HG03342 (cell line): ENCODE data around the gene GRID2IP.
"Not testable (repeated sequence)": the region's sequence is repeated elsewhere in the genome, so short reads cannot be mapped to it uniquely, and the experiment has no call there.

Experiments used
- ATAC-seq: cut with Tn5 transposase; IDR thresholded peaks from one replicate; pipeline ENCODE4 v1.9.1; 2021; ENCODE audit warnings: mild to moderate bottlenecking, moderate library complexity; ENCODE audit not compliant: unreplicated experiment

The GRID2IP gene

DNA sequence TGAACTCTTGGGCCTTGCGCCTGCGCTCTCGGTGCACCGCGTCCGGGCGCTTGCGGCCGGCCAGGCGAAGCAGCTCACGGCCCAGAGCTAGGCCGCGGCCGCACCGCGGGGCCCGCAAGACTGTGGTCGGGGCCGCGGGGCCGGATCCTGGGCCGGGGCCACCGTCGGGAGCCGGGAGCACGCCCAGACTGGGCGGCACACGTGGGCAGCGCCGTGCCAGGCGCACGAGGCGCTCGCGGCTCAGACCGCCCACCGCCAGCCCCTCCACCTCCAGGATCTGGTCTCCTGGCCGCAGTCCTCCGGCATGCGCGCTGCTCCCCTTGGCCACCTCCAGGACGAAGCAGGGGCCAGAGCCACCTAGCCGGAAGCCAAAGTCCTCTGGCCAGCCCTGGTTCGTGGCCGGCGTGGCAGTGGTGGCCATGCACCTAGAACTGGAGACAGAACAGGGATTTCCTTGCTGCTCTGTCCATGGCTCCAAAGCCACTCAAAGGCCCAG, at the start of gene GRID2IP:
GRID2IP (minus strand) TSS at position 446 of the 496 bp plus-strand sequence; CDS start at position 421, 25 bp downstream.
- no peak for ATAC-seq

DNA sequence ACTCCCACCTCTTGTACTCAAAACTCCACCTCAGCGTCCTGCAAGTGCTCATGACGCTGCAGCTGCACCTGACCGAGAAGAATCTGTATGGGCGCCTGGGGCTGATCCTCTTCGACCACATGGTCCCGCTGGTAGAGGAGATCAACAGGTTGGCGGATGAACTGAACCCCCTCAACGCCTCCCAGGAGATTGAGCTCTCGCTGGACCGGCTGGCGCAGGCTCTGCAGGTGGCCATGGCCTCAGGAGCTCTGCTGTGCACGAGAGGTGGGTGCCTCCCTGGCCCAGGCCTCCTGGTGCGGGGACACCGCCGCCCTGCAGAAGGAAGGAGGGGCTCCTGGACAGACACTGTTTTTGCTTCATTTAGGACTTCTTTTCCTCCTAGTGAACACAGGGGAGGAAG, 48.8 kb upstream of the GRID2IP start:
- no peak for ATAC-seq

DNA sequence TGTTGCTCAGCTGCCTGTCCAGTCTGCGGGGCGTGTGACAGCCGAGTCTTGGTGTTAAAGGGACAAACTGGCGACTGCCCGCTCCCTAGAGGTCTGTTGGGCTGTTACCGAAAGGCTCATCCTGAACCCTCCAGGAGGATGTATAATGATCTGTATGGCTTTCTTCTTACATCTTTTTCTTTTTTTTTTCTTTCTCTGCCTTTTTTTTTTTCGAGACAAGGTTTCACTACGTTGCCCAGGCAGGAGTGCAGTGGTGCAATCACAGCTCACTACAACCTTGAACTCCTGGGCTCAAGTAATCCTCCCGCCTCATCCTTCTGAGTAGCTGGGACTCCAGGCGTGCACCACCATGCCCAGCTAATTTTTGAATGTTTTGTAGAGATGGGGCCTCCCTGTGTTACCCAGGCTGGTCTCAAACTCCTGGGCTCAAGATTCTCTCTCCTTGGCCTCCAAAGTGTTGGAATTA, 39.4 kb upstream of the GRID2IP start:
- ATAC-seq, result peak; percentile 23

DNA sequence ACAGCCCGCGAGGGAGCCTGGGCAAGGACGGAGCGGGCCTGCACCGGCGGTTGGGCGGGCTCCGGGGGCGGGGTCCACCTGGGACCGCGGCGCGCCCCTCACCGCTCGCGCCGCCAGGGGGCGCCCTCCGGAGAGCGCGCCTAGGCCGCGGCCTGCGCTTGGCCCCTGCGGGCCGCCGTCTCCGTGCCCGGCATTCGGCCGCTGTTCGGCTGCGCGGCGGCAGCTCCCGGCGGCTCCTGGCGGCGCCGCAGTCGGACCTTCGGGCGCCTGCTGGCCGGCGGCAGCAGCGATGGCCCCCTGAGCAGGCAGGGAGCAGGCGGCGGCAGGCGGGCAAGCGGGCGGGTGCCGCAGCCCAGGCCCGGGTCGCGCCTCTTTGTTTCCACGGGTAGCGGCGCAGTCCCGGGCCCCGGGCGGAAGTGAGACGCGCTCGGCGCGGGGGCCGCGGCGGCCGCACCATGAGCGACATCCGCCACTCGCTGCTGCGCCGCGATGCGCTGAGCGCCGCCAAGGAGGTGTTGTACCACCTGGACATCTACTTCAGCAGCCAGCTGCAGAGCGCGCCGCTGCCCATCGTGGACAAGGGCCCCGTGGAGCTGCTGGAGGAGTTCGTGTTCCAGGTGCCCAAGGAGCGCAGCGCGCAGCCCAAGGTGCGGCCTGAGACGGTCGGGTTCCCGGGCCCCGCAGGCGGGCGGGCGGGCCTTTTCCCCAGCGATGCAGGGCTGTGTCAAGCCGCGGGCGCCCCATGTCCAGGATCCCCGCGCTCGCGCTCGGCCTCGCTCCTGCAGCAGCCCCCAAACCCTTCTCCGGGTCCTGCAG, 38.8 kb upstream of the GRID2IP start, which contains the start of gene INTS15:
INTS15 (plus strand) TSS at position 193 of the 816 bp plus-strand sequence; CDS start at position 456, 263 bp downstream.
- peak; percentile 80 for ATAC-seq

DNA sequence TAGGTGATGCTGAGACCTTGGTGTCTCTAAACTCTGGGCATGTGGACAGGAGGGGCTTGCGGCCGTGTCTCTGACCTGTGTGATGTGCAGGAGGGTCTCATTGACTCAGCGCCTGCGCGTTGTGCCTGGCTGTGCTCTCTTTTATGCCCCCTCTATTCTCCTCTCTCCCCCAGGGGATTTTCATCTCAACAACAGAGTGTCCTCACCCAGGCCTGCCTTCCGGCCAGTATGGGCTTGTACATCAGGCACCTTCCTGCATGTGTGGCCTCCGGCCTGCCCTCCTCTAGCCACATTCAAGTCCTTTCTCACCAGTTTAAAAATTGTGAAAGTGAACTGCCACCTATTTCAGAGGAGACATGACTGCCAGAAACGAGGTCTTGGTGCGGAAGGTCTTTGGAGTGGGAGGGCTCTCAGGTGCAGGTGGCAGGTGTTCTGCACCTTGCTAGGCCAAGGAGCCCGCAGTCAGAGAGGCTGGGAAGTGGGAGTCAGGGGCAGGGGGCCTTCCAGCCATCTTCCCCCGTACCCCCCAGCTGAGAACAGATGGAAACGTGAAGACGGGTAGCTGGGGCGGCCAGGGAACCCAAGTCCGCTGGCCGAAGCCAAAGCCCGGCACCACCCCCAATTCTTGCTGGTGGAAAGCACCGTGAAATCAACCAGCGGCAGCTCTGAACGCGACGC, 38.0 kb upstream of the GRID2IP start:
- no peak for ATAC-seq

DNA sequence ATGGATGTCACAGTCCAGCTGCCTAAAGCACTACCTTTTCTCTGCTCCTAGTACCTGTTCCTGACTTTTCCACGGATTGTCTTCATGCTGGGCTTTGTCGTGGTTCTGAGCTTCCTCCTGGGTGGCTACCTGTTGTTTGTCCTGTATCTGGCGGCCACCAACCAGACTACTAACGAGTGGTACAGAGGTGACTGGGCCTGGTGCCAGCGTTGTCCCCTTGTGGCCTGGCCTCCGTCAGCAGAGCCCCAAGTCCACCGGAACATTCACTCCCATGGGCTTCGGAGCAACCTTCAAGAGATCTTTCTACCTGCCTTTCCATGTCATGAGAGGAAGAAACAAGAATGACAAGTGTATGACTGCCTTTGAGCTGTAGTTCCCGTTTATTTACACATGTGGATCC, 37.3 kb upstream of the GRID2IP start:
- no peak for ATAC-seq

DNA sequence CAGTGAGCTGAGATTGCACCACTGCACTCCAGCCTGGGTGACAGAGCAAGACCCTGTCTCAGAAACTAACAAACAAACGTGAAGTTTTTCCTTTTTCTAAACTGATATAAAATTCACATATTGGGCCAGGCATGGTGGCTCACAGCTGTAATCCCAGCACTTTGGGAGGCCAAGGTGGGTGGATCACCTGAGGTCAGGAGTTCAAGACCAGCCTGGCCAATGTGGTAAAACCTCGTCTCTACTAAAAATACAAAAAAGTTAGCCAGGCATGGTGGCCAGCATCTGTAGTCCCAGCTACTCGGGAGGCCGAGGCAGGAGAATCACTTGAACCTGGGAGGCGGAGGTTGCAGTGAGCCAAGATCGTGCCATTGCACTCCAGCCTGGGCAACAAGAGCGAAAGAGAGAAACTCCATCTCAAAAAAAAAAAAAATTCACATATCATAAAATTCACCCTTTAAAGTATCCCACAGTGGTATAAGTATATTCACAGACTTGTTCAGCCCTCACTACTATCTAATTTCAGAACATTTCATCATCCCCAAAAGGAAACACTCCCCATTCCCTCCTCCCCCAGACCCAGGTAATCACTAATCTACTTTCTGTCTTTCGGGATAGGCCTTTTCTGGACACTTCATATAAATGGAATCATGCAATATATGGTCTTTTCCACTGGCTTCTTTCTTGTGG, 34.6 kb upstream of the GRID2IP start:
- ATAC-seq, result not testable (repeated sequence)

DNA sequence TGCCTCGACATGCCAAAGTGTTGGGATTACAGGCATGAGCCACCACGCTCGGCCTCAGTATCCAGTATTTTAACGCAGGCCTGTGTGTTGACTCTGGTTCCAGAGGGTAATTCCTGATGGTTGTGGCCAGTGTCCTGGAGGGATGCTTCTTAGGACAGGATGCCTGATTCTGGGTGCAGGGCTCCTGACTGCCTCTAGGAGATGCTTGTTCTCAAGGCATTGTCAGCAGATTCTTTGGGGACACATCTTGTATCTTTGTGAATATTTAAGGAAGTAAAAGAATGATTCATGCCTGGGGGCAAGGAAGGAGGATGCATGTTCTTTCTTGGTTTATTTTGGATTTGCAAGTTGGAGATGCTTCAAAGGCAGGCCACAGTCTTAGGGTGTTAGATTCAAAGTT, 28.2 kb upstream of the GRID2IP start:
- ATAC-seq, result no peak

DNA sequence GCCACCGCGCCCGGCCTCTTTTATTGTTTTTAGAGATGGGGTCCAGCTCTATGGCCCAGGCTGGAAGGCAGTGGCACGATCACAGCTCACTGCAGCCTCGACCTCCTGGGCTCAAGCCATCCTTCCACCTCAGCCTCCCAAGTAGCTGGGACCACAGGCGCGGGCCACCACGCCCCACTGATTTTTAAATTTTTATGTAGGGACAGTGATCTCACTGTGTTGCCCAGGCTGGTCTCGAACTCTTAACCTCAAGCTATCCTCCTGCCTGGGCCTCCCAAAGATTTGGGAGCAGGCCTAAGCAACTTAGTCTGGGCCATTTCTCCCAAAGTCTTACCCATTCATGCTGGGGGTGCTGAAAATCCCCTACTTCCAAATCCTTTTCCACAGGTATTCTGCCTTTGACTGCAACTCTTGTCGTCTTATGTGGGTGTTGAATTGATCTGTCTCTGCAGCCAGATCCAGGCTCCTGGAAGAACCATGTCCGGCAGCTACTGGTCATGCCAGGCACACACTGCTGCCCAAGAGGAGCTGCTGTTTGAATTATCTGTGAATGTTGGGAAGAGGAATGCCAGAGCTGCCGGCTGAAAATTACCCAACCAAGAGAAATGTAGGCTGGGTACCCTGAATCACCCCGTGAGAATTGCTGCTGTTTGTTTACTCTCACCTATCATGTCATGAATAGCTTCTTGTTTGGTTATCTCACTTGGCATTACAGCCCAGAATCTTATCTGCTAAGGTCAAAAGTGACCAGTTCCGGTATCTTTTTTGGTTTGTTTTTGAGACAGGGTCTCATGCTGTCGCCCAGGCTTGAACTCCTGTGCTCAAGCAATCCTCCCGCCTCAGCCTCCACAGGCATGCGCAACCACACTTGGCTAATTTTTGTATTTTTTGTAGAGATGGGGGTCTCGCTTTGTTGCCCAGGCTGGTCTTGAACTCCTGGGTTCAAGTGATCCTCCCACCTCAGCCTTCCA, 27.1 kb upstream of the GRID2IP start:
- no peak for ATAC-seq

DNA sequence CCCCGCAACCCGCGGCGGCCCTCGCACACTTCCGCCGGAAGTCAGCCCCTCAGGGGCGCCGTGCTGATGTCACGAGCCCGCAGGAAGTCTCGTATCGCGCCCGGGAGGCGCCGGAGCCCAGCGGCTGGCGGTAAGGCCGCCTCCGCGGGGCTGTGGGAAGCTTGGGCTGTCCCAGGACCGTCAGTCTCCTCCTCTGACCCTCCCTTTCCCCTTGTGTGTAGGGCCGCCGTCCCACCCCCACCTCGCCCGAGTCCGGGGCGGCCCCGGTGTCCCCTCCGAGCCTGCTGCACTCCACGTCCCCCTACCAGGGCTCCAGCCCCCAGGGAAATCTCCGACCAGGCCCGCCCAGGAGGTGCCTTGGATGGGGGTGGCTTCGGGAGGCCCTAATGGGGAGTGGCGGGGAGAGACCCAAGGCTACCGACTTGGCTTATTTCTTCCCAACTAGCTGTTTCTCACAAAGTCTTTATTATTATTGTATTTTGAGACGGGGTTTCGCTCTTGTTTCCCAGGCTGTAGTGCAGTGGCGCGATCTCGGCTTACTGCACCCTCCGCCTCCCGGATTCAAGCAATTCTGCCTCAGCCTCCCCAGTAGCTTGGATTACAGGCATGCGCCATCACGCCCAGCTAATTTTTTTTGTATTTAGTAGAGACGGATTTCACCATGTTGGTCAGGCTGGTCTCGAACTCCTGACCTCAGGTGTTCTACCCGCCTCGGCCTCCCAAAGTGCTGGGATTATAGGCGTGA, 26.3 kb upstream of the GRID2IP start, which contains the start of gene ZDHHC4:
ZDHHC4 (plus strand) TSS at position 86 of the 745 bp plus-strand sequence. CDS start 3,108 bp downstream, outside the sequence.
- peak; percentile 97 for ATAC-seq

DNA sequence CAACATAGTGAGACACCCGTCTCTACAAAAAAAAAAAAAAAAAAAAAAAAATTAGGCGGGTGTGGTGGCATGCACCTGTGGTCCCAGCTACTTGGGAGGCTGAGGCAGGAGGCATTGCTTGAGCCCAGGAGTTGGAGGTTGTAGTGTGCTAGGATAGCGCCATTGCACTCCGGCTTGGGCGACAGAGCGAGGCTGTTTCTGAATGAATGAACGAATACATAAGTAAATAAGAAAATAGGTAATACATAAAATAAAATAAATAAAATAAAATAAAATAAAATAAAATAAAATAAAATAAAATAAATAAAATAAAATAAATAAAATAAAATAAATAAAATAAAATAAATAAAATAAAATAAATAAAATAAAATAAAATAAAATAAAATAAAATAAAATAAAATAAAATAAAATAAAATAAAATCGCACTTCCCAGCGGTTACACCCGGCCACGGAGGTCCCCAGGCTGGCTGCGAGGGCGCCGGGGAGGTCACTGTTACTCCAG, 25.7 kb upstream of the GRID2IP start:
- not testable (repeated sequence) for ATAC-seq

DNA sequence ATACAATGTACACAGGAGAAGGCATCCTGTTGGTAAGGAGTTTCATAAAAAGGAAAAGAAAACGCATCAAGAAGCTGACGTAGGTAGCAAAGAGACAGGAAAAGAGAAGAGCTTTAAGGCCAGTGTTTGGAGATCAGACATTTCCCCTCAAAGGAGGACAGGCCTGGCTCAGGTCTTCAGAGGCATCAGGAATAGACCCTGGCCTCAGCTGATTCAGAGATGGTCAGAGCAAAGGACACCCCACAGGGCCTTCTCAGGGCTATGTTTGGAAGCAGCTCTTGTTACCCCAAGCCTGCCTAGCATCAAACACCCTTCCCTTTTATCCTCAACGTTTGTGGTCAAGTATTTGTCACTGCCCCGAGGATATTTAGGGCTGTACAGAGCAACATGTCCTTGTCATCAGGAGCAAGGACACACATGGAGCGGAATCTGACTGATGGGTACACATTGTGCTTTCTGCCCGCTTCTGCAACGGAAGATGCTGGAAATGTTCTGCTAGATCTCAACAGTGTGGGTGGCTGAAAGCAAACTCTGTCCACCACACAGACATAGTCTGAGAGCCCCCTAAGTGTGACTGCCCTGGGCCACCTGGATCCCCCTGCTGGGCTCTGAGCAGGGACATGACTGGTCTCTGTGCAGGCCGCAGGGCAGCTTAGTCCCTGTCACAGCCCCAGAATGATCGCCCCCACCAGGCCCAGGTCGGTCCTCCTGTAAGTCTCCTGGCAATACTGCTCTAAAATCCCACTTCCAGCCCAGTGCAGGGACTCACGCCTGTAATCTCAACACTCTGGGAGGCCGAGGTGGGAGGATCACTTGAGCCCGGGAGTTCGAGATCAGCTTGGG, 25.0 kb upstream of the GRID2IP start:
- ATAC-seq, result no peak

DNA sequence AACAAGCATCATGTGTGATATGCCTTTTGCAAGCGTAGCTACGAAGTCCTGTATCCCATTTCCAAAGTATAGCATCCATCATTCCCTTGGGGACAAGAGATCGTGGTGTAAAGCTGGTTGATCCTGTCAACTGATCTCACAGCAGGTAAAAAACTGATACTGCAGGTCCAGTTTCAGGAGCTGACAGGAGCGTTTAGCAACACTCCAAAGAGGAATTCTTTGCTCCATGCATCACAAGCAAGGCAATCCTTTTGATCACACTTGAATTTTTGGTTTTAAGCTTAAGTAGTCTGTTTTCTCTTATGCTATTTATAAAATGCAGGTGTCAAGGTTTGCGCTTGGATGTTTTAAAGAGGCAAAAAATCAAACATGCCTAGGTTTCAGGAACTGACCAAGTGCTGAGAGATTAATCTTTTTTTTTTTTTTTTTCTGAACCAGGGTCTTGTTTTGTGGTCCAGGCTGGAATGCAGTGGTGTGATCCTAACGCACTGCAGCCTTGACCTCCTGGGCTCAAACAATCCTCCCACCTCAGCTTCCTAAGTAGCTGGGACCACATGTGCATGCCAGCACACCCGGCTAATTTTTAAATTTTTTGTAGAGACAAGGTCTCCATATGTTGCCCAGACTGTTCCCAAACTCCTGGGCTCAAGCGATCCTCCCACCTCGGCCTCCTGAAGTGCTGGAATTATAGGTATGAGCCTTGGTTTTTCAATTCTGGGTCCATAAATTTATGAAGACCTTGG, 24.2 kb upstream of the GRID2IP start:
- no peak for ATAC-seq

DNA sequence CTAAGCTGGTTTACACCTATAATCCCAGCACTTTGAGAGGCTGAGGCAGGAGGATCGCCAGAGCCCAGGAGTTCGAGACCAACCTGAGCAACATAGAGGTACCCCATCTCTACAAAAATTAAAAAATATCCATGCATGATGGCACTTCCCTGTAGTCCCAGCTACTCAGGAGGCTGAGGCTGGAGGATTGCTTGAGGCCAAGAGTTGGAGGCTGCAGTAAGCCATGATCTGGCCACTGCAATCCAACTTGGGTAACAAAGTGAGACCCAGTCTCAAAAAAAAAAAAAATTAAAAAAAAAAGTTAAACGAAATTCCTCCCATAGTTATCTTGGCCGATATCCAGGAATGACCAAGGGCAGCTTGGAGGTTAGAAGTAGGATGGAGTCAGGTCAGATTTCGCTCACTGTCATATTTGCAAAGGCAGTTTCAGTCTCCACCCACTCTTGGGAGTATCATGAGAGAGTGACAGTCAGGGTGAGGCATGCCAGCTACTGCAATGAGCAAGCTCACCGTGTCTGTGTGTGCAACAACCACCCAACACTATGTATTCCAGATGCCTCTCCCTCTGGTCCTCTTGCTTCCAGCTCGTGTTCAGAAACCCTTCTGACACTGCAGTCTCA, 20.0 kb upstream of the GRID2IP start:
- no peak for ATAC-seq

DNA sequence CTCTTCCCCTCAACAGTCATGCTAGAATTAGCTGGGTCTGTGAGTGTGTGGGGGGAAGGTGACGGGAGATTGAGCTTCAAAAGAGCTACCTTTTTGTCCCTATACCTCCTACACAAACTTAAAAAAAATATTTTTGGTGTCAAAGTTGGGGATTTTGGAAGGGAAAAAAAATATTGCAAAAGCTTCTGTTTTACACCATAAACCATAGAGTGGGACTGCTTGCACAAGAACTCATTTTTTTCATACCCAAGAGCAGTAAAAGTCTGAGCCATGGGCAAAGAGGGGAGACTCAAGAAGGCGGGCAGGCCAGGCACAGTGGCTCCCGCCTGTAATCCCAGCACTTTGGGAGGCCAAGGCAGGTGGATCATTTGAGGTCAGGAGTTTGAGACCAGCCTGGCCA, 16.6 kb upstream of the GRID2IP start:
- no peak for ATAC-seq

DNA sequence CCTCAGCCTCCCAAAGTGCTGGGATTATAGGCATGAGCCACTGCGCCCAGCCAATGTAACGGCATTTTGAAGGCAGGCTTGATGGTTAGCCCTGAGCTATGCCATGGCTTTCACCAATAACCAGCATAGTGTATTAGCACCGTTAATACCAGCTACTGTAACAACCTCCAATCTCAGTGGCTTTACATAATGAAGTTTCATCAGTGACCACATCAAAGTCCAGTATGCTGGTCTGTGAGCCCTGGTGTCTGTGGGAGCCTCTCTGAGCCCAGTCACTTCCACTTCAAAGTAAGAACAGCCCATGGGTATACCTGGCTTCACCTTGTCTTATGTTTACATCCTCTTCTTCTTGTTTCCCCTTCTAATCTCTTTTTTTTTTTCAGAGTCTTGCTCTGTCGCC, 14.4 kb upstream of the GRID2IP start:
- no peak for ATAC-seq
